ENCODE data around the gene IL1RN. TPM values are rescaled to one million over a fixed set of nuclear protein-coding genes. Genes with fewer than 3 reads are reported as not detected.

The IL1RN gene
- total and polyA plus RNA-seq, 2 donors (not counting 3 experiments of a cell fraction or from before 2014, with no cell fraction given), result not detected

DNA sequence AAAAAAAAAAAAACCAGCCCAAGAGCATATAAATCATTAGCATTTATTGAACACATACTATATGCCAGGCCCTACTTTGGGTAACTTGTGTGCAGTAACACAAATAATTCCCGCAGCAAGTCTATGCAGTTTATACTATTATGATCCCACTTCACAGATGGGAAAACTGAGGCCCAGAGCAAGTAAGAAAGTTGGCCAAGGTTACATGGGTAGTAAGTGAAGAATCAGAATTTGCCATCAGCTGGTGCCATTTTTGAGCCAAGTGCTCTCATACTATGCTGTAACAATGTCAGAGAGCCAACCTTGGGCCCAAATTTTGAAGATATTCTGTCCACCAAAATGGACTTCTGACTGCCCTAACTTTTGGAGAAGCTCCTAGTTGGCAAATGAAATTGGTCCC, 32.9 kb downstream of the IL1RN start:
- H3K9me1 ChIP-seq (replicated peaks; ENCODE audit: control insufficient read depth, extremely low read depth, insufficient read depth, low read length), result no peaks in the 10 kb centered on the region
- H3K27ac ChIP-seq (ENCODE audit: insufficient read depth, low read depth, low read length), result no peak overlapping the region
- DNase-seq (ENCODE audit: low read depth, low spot score) (no peak), FAIRE-seq (no peak)
- TF ChIP-seq, protein P1, sequence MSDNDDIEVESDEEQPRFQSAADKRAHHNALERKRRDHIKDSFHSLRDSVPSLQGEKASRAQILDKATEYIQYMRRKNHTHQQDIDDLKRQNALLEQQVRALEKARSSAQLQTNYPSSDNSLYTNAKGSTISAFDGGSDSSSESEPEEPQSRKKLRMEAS (IDR thresholded peaks at IDR 0.05; ENCODE audit: insufficient read depth, insufficient read length), result no peak
- TF ChIP-seq, protein P2, sequence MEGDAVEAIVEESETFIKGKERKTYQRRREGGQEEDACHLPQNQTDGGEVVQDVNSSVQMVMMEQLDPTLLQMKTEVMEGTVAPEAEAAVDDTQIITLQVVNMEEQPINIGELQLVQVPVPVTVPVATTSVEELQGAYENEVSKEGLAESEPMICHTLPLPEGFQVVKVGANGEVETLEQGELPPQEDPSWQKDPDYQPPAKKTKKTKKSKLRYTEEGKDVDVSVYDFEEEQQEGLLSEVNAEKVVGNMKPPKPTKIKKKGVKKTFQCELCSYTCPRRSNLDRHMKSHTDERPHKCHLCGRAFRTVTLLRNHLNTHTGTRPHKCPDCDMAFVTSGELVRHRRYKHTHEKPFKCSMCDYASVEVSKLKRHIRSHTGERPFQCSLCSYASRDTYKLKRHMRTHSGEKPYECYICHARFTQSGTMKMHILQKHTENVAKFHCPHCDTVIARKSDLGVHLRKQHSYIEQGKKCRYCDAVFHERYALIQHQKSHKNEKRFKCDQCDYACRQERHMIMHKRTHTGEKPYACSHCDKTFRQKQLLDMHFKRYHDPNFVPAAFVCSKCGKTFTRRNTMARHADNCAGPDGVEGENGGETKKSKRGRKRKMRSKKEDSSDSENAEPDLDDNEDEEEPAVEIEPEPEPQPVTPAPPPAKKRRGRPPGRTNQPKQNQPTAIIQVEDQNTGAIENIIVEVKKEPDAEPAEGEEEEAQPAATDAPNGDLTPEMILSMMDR (IDR thresholded peaks at IDR 0.05; ENCODE audit: extremely low read depth in 1 of 2, insufficient read depth in 1 of 2, low read depth in 1 of 2, low read length in 2 of 2), result no peak
- TF ChIP-seq POLR2A (IDR thresholded peaks at IDR 0.05; ENCODE audit: low read depth, low read length), result no peak
- no peak for TF ChIP-seq FOS (IDR thresholded peaks at IDR 0.05; ENCODE audit: borderline replicate concordance, insufficient read depth, low read length)
- no peak for TF ChIP-seq GATA2 (IDR thresholded peaks at IDR 0.05; ENCODE audit: insufficient read depth, insufficient read length, low read depth, low read length)
- no peak overlapping the region for H2AFZ ChIP-seq (ENCODE audit: low read depth, low read length)
- H3K4me3 ChIP-seq (replicated peaks in 1 of 3; ENCODE audit: insufficient read depth in 1 of 3, low read depth in 1 of 3, low read length in 3 of 3), result no peak overlapping the region
- H4K20me1 ChIP-seq (replicated peaks; ENCODE audit: control insufficient read depth, extremely low read depth, insufficient read depth, low read length), result no peaks in the 10 kb centered on the region
- H3K4me2 ChIP-seq (ENCODE audit: insufficient read depth, low read length), result no peak overlapping the region
- H3K27me3 ChIP-seq (ENCODE audit: control insufficient read depth in 2 of 2, insufficient read depth in 2 of 2, low read length in 2 of 2), result peaks cover 25 to 41% of the 10 kb centered on the region in 2 experiments
- no peaks in the 10 kb centered on the region for H3K36me3 ChIP-seq (ENCODE audit: control insufficient read depth in 2 of 2, extremely low read depth in 1 of 2, insufficient read depth in 2 of 2, low read length in 2 of 2)
- ChIA-PET POLR2A (no interaction called here), CTCF (interaction anchor here (1.6 kb wide), 1 partner anchor 10 kb away, joined by 4 read pairs; no protein-coding TSS in a partner anchor)
- peaks cover 10% of the 10 kb centered on the region for H3K4me1 ChIP-seq (ENCODE audit: control insufficient read depth, extremely low read depth, insufficient read depth, low read length)
- BruUV-seq (replicated peaks), result no TSS peak
- H3K9ac ChIP-seq (replicated peaks; ENCODE audit: extremely low read depth, insufficient read depth, low read length), result no peak overlapping the region
- dilution Hi-C loops (cut with MboI; ENCODE audit: extremely low pct_ligation_motif_present, low sequenced_read_pairs), result no loop called here
- intact Hi-C loops (cut with micrococcal nuclease), result no loop called here
- no peaks in the 10 kb centered on the region for H3K9me3 ChIP-seq (replicated peaks; ENCODE audit: control insufficient read depth, insufficient read depth, low read length)
- H3K79me2 ChIP-seq (ENCODE audit: control insufficient read depth, insufficient read depth, low read length), result no peaks in the 10 kb centered on the region

DNA sequence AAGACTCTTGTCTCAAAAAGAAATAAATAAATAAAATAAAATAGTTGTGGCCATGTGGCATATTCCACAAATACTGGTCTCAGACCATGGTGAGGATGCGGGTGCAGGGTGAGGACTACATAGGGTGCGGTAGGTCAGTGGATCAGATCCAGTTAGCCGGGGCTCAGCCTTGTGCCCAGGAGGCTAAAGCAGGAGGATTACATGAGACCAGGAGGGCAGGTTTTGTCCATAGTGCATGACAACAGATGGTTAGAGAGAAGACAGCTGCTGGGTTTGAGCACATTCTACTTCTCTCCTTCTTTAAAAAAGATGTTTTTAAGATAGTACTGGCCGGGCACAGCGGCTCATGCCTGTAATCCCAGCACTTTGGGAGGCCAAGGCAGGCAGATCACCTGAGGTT, 33.6 kb downstream of the IL1RN start:
- no peaks in the 10 kb centered on the region for H4K20me1 ChIP-seq (replicated peaks; ENCODE audit: control insufficient read depth, extremely low read depth, insufficient read depth, low read length)
- intact Hi-C loops (cut with micrococcal nuclease), result no loop called here
- H3K36me3 ChIP-seq (ENCODE audit: control insufficient read depth in 2 of 2, extremely low read depth in 1 of 2, insufficient read depth in 2 of 2, low read length in 2 of 2), result no peaks in the 10 kb centered on the region
- no peak for DNase-seq (ENCODE audit: low read depth, low spot score)
- peaks cover 18 to 38% of the 10 kb centered on the region in 2 experiments for H3K27me3 ChIP-seq (ENCODE audit: control insufficient read depth in 2 of 2, insufficient read depth in 2 of 2, low read length in 2 of 2)
- no peak overlapping the region for H3K9ac ChIP-seq (replicated peaks; ENCODE audit: extremely low read depth, insufficient read depth, low read length)
- CTCF ChIA-PET, result interaction anchor here (1.6 to 5.3 kb wide), 2 partner anchors 9 to 23 kb away, joined by 4 to 48 read pairs; no protein-coding TSS in a partner anchor
- no peak overlapping the region for H3K27ac ChIP-seq (ENCODE audit: insufficient read depth, low read depth, low read length)
- FAIRE-seq, result no peak
- dilution Hi-C loops (cut with MboI; ENCODE audit: extremely low pct_ligation_motif_present, low sequenced_read_pairs), result no loop called here
- no peak overlapping the region for H3K4me3 ChIP-seq (replicated peaks in 1 of 3; ENCODE audit: insufficient read depth in 1 of 3, low read depth in 1 of 3, low read length in 3 of 3)
- no peak overlapping the region for H3K4me2 ChIP-seq (ENCODE audit: insufficient read depth, low read length)
- H3K79me2 ChIP-seq (ENCODE audit: control insufficient read depth, insufficient read depth, low read length), result no peaks in the 10 kb centered on the region
- no peak overlapping the region for H2AFZ ChIP-seq (ENCODE audit: low read depth, low read length)
- TF ChIP-seq POLR2AphosphoS5 (IDR thresholded peaks at IDR 0.05; ENCODE audit: insufficient read depth, low read depth, low read length), result no peak
- TF ChIP-seq, protein P2 (IDR thresholded peaks at IDR 0.05; ENCODE audit: extremely low read depth in 1 of 2, insufficient read depth in 1 of 2, low read depth in 1 of 2, low read length in 2 of 2), result no peak
- no peak for TF ChIP-seq FOS (IDR thresholded peaks at IDR 0.05; ENCODE audit: borderline replicate concordance, insufficient read depth, low read length)
- no peak for TF ChIP-seq JUN (IDR thresholded peaks at IDR 0.05; ENCODE audit: borderline replicate concordance, insufficient read depth, insufficient read length, low read depth)
- no peak for TF ChIP-seq EZH2 (IDR thresholded peaks at IDR 0.05; ENCODE audit: borderline replicate concordance, low read depth, low read length, severe bottlenecking)
- no peak for TF ChIP-seq GATA2 (IDR thresholded peaks at IDR 0.05; ENCODE audit: insufficient read depth, insufficient read length, low read depth, low read length)
- no peak for TF ChIP-seq MYC (IDR thresholded peaks at IDR 0.05; ENCODE audit: low read depth, low read length)
- no peaks in the 10 kb centered on the region for H3K9me1 ChIP-seq (replicated peaks; ENCODE audit: control insufficient read depth, extremely low read depth, insufficient read depth, low read length)
- peaks cover 10% of the 10 kb centered on the region for H3K4me1 ChIP-seq (ENCODE audit: control insufficient read depth, extremely low read depth, insufficient read depth, low read length)
- no peaks in the 10 kb centered on the region for H3K9me3 ChIP-seq (replicated peaks; ENCODE audit: control insufficient read depth, insufficient read depth, low read length)
- no TSS peak for BruUV-seq (replicated peaks)
- POLR2A ChIA-PET, result no interaction called here
